Measurements from ENCODE around the gene TERT.

The TERT gene

GRCh38 chr5:1324719-1325190 lies 29.9 kb upstream of the TERT start:
- H3K4me3 ChIP-seq (ENCODE audit: low read depth, low read length) = no peak overlapping the region
- TF ChIP-seq CTCF (IDR thresholded peaks at IDR 0.05; ENCODE audit: insufficient read depth, low read depth, low read length, missing control alignments) = no peak
- no peak for DNase-seq (ENCODE audit: low read depth)

- no peak for DNase-seq (ENCODE audit: low read depth)
- TF ChIP-seq CTCF (IDR thresholded peaks at IDR 0.05; ENCODE audit: insufficient read depth, low read depth, low read length, missing control alignments) = no peak
- no peak overlapping the region for H3K4me3 ChIP-seq (ENCODE audit: low read depth, low read length)
These were observed 29.4 kb upstream of the TERT start for GRCh38 chr5:1324301-1324700.

GRCh38 chr5:1323803-1324173 lies 28.9 kb upstream of the TERT start:
- no peak overlapping the region for H3K4me3 ChIP-seq (ENCODE audit: low read depth, low read length)
- DNase-seq (ENCODE audit: low read depth) = no peak
- no peak for TF ChIP-seq CTCF (IDR thresholded peaks at IDR 0.05; ENCODE audit: insufficient read depth, low read depth, low read length, missing control alignments)

- no peak overlapping the region for H3K4me3 ChIP-seq (ENCODE audit: low read depth, low read length)
- no peak for DNase-seq (ENCODE audit: low read depth)
- no peak for TF ChIP-seq CTCF (IDR thresholded peaks at IDR 0.05; ENCODE audit: insufficient read depth, low read depth, low read length, missing control alignments)
These were observed 28.3 kb upstream of the TERT start for GRCh38 chr5:1322955-1323802.

- DNase-seq (ENCODE audit: low read depth) = no peak
- TF ChIP-seq CTCF (IDR thresholded peaks at IDR 0.05; ENCODE audit: insufficient read depth, low read depth, low read length, missing control alignments) = no peak
- no peak overlapping the region for H3K4me3 ChIP-seq (ENCODE audit: low read depth, low read length)
These were observed 27.4 kb upstream of the TERT start for GRCh38 chr5:1322036-1322900.

- TF ChIP-seq CTCF (IDR thresholded peaks at IDR 0.05; ENCODE audit: insufficient read depth, low read depth, low read length, missing control alignments) = no peak
- DNase-seq (ENCODE audit: low read depth) = no peak
- H3K4me3 ChIP-seq (ENCODE audit: low read depth, low read length) = no peak overlapping the region
These were observed 26.7 kb upstream of the TERT start for GRCh38 chr5:1321576-1321975.

Measured in GM12865 (cell line).